H1 (cell line): ENCODE data around the gene VPS13D. TPM values are rescaled to one million over a fixed set of nuclear protein-coding genes. Genes with fewer than 3 reads are reported as not detected.

Experiments used
- CTCF ChIA-PET: fragments of 300-600 bp; sonication (Branson Sonifier 250); formaldehyde crosslinking; loops from one replicate; lab custom pipeline; 2021; ENCODE audit not compliant: partially characterized antibody; lab: Charles Lee
- POLR2A ChIA-PET: fragments of 300-600 bp; sonication (Branson Sonifier 250); formaldehyde crosslinking; loops from one replicate; lab custom pipeline; 2021; ENCODE audit warnings: inconsistent platforms; ENCODE audit not compliant: partially characterized antibody; lab: Charles Lee
- DNase-seq, 2 experiments: peaks; one replicate each; pipeline versions ENCODE4 v3.0.0 to v3.0.0-alpha.2; 2010 to 2022; ENCODE audit warnings: low spot score in 2 of 2, low read depth in 1 of 2, mixed read lengths in 1 of 2
- FAIRE-seq: peaks from 2 replicates; lab custom pipeline; 2011; peaks lifted over from hg19 to GRCh38; lab: Jason Lieb, UNC
- H2AFZ ChIP-seq: 2 replicates; pipeline ENCODE4 v1.8.1; 2012; ENCODE audit warnings: low read length, inconsistent platforms
- H2AK5ac ChIP-seq: 2 replicates; pipeline ENCODE4 v1.6.1; 2013; ENCODE audit warnings: low read depth, low read length
- H2BK120ac ChIP-seq: replicated peaks from 2 replicates; pipeline ENCODE3; 2013; ENCODE audit warnings: low read depth, low read length, inconsistent platforms
- H2BK12ac ChIP-seq: 2 replicates; pipeline ENCODE4 v1.6.1; 2013; ENCODE audit warnings: low read depth, low read length
- H2BK15ac ChIP-seq: 2 replicates; pipeline ENCODE4 v1.6.1; 2013; ENCODE audit warnings: low read length
- H2BK20ac ChIP-seq: 2 replicates; pipeline ENCODE4 v1.6.1; 2013; ENCODE audit warnings: low read length
- H2BK5ac ChIP-seq: 2 replicates; pipeline ENCODE4 v1.6.1; 2013; ENCODE audit warnings: low read depth, low read length
- H3K14ac ChIP-seq: 2 replicates; pipeline ENCODE4 v1.6.1; 2013; ENCODE audit warnings: inconsistent platforms; ENCODE audit not compliant: insufficient read length
- H3K18ac ChIP-seq: 2 replicates; pipeline ENCODE4 v1.6.1; 2013; ENCODE audit warnings: low read length; ENCODE audit errors: extremely low read depth
- H3K23ac ChIP-seq: 2 replicates; pipeline ENCODE4 v1.6.1; 2013; ENCODE audit warnings: inconsistent platforms; ENCODE audit not compliant: insufficient read length
- H3K23me2 ChIP-seq: 2 replicates; pipeline ENCODE4 v1.6.1; 2013; ENCODE audit warnings: low read depth, low read length
- H3K27ac ChIP-seq: 2 replicates; pipeline ENCODE4 v1.6.1; 2011; ENCODE audit warnings: low read depth, low read length, inconsistent platforms
- H3K27me3 ChIP-seq, 4 experiments: replicated peaks in 1 of 4; 1 replicate in 1 of 4; 2 replicates in 3 of 4; pipeline versions ENCODE4 v1.6.1 to v1.8.1; 2011 to 2013; ENCODE audit warnings: low read length in 3 of 4, mild to moderate bottlenecking in 3 of 4, inconsistent platforms in 2 of 4, mixed read lengths in 2 of 4, moderate library complexity in 1 of 4; ENCODE audit not compliant: control insufficient read depth in 3 of 4, insufficient read depth in 3 of 4; ENCODE audit errors: extremely low read depth in 1 of 4
- H3K36me3 ChIP-seq, 4 experiments: 2 replicates each; pipeline versions ENCODE4 v1.6.1 to v1.8.1; 2011 to 2013; ENCODE audit warnings: mild to moderate bottlenecking in 4 of 4, low read length in 3 of 4, moderate library complexity in 2 of 4, control low read depth in 1 of 4, inconsistent platforms in 1 of 4; ENCODE audit not compliant: insufficient read depth in 4 of 4, control insufficient read depth in 2 of 4
- H3K4ac ChIP-seq: replicated peaks from 2 replicates; pipeline ENCODE3; 2013; ENCODE audit warnings: low read length, low read depth, mixed read lengths, inconsistent platforms; ENCODE audit not compliant: insufficient read length
- H3K4me1 ChIP-seq, 4 experiments: replicated peaks in 1 of 4; 1 replicate in 1 of 4; 2 replicates in 3 of 4; pipeline versions ENCODE4 v1.6.1 to v1.8.1; 2011 to 2013; ENCODE audit warnings: low read length in 3 of 4, inconsistent platforms in 2 of 4, mixed read lengths in 1 of 4; ENCODE audit not compliant: insufficient read depth in 4 of 4, control insufficient read depth in 3 of 4
- H3K4me2 ChIP-seq, 2 experiments: 2 replicates each; pipeline versions ENCODE4 v1.6.1 to v1.8.1; 2011 to 2013; ENCODE audit warnings: low read depth in 2 of 2, low read length in 2 of 2, control low read depth in 1 of 2, inconsistent platforms in 1 of 2, mild to moderate bottlenecking in 1 of 2; ENCODE audit not compliant: insufficient read depth in 1 of 2
- H3K4me3 ChIP-seq, 4 experiments: fragments of 200-600, 300-600 bp in 1 of 4; sonication (generic), shearing (Covaris generic), sonication (Bioruptor Twin) in 1 of 4; 2 replicates each; pipeline versions ENCODE4 v1.5.1 to v1.8.1; 2011 to 2016; ENCODE audit warnings: low read length in 4 of 4, low read depth in 3 of 4, control low read depth in 2 of 4, inconsistent platforms in 2 of 4, mild to moderate bottlenecking in 2 of 4, mixed read lengths in 1 of 4, moderate library complexity in 1 of 4; ENCODE audit not compliant: insufficient read depth in 2 of 4; ENCODE audit errors: extremely low read depth in 1 of 4
- H3K56ac ChIP-seq: replicated peaks from 2 replicates; pipeline ENCODE3; 2013; ENCODE audit warnings: low read depth, mild to moderate bottlenecking, mixed read lengths, low read length, inconsistent platforms; ENCODE audit not compliant: insufficient read length
- H3K79me1 ChIP-seq: 2 replicates; pipeline ENCODE4 v1.6.1; 2013; ENCODE audit warnings: low read depth, low read length, control low read depth
- H3K79me2 ChIP-seq, 2 experiments: 2 replicates each; pipeline versions ENCODE4 v1.6.1 to v1.8.1; 2012 to 2013; ENCODE audit warnings: low read length in 2 of 2, mild to moderate bottlenecking in 2 of 2, inconsistent platforms in 1 of 2; ENCODE audit not compliant: insufficient read depth in 2 of 2, control insufficient read depth in 1 of 2
- H3K9ac ChIP-seq, 4 experiments: replicated peaks in 1 of 4; 1 replicate in 1 of 4; 2 replicates in 3 of 4; pipeline versions ENCODE4 v1.6.1 to v1.8.1; 2011 to 2013; ENCODE audit warnings: low read depth in 3 of 4, low read length in 3 of 4, control low read depth in 2 of 4, mild to moderate bottlenecking in 2 of 4, moderate library complexity in 2 of 4, inconsistent platforms in 1 of 4; ENCODE audit errors: extremely low read depth in 1 of 4
- H3K9me3 ChIP-seq, 2 experiments: 2 replicates each; pipeline versions ENCODE4 v1.6.1 to v1.8.1; 2012 to 2013; ENCODE audit warnings: mild to moderate bottlenecking in 2 of 2, moderate library complexity in 2 of 2, control low read depth in 1 of 2, inconsistent platforms in 1 of 2, low read depth in 1 of 2, low read length in 1 of 2, mixed read lengths in 1 of 2; ENCODE audit not compliant: insufficient read depth in 2 of 2
- H4K20me1 ChIP-seq, 2 experiments: replicated peaks in 1 of 2; 2 replicates each; pipeline versions ENCODE3 to v1.8.1; 2011 to 2013; ENCODE audit warnings: inconsistent platforms in 2 of 2, low read length in 2 of 2, mild to moderate bottlenecking in 1 of 2; ENCODE audit not compliant: insufficient read depth in 2 of 2, control insufficient read depth in 1 of 2
- H4K5ac ChIP-seq: 2 replicates; pipeline ENCODE4 v1.6.1; 2013; ENCODE audit warnings: low read length, low read depth, mixed read lengths, inconsistent platforms; ENCODE audit not compliant: insufficient read length
- H4K8ac ChIP-seq: 2 replicates; pipeline ENCODE4 v1.8.0; 2013; ENCODE audit warnings: mild to moderate bottlenecking, moderate library complexity, low read length, inconsistent platforms; ENCODE audit not compliant: insufficient read depth; ENCODE audit errors: extremely low read depth
- H4K91ac ChIP-seq: replicated peaks from 2 replicates; pipeline ENCODE3; 2013; ENCODE audit warnings: low read length, mixed read lengths, inconsistent platforms; ENCODE audit not compliant: insufficient read length
- BCL11A ChIP-seq, 2 experiments: IDR thresholded peaks; one replicate each; pipeline ENCODE4 v1.6.1; 2011; ENCODE audit warnings: low read depth in 2 of 2, low read length in 2 of 2, mild to moderate bottlenecking in 2 of 2
- EP300 ChIP-seq, 2 experiments: IDR thresholded peaks; 1 replicate in 1 of 2; 2 replicates in 1 of 2; pipeline ENCODE4 v1.6.1; 2011 to 2012; ENCODE audit warnings: low read depth in 2 of 2, low read length in 2 of 2, mild to moderate bottlenecking in 2 of 2, borderline replicate concordance in 1 of 2, inconsistent platforms in 1 of 2, moderate library complexity in 1 of 2
- EZH2 ChIP-seq: fragments of 200-600 bp; sonication (generic); IDR thresholded peaks from 2 replicates; pipeline ENCODE4 v1.7.1; 2012; ENCODE audit warnings: low read depth, mild to moderate bottlenecking, moderate library complexity, low read length, inconsistent platforms; ENCODE audit not compliant: severe bottlenecking
- HDAC2 ChIP-seq, 2 experiments: fragments of 300-600 bp in 1 of 2; sonication (generic) in 1 of 2; IDR thresholded peaks; 2 replicates each; pipeline ENCODE4 v1.6.1; 2011 to 2012; ENCODE audit warnings: low read depth in 2 of 2, low read length in 2 of 2, mild to moderate bottlenecking in 2 of 2, moderate library complexity in 2 of 2, borderline replicate concordance in 1 of 2, inconsistent platforms in 1 of 2
- JUND ChIP-seq: IDR thresholded peaks from 2 replicates; pipeline ENCODE4 v1.6.1; 2011; ENCODE audit warnings: mild to moderate bottlenecking, improper control_type of control experiment, low read length
- NANOG ChIP-seq: IDR thresholded peaks from 2 replicates; pipeline ENCODE4 v1.6.1; 2011; ENCODE audit warnings: low read length, low read depth, mild to moderate bottlenecking, inconsistent platforms; ENCODE audit not compliant: insufficient read depth, poor library complexity, severe bottlenecking
- POLR2A ChIP-seq, 2 experiments: IDR thresholded peaks; 1 replicate in 1 of 2; 2 replicates in 1 of 2; pipeline ENCODE4 v1.6.1; 2011; ENCODE audit warnings: low read depth in 2 of 2, low read length in 2 of 2, mild to moderate bottlenecking in 2 of 2; ENCODE audit errors: control extremely low read depth in 1 of 2
- POU5F1 ChIP-seq: IDR thresholded peaks from 2 replicates; pipeline ENCODE4 v1.6.1; 2011; ENCODE audit warnings: low read depth, mild to moderate bottlenecking, low read length, moderate library complexity
- SIRT6 ChIP-seq: IDR thresholded peaks from one replicate; pipeline ENCODE4 v1.7.1; 2012; ENCODE audit warnings: low read length, inconsistent platforms
- SP1 ChIP-seq: IDR thresholded peaks from 2 replicates; pipeline ENCODE4 v1.6.1; 2011; ENCODE audit warnings: low read depth, low read length
- SP4 ChIP-seq: IDR thresholded peaks from 2 replicates; pipeline ENCODE4 v1.6.1; 2012; ENCODE audit warnings: low read length, inconsistent platforms
- TBP ChIP-seq: IDR thresholded peaks from 2 replicates; pipeline ENCODE4 v1.6.1; 2011; ENCODE audit warnings: low read depth, low read length, improper control_type of control experiment
- YY1 ChIP-seq: IDR thresholded peaks from 2 replicates; pipeline ENCODE4 v1.6.1; 2011; ENCODE audit warnings: low read depth, mild to moderate bottlenecking, low read length
- ZNF274 ChIP-seq: IDR thresholded peaks from 2 replicates; pipeline ENCODE4 v1.7.0; 2012; ENCODE audit warnings: low read length, borderline replicate concordance; ENCODE audit errors: extremely low read depth
- WGBS, 2 experiments: shearing (Covaris generic) in 1 of 2; methylation state at CpG; one replicate each; pipeline versions ENCODE4 v1.1.6 to v1.1.7; 2013 to 2015; ENCODE audit warnings: low lambda C conversion rate in 2 of 2, mixed read lengths in 2 of 2, inconsistent platforms in 1 of 2, low coverage in 1 of 2, missing lambda C conversion rate in 1 of 2; ENCODE audit not compliant: insufficient replicate concordance in 2 of 2, insufficient coverage in 1 of 2, insufficient read length in 1 of 2; ENCODE audit errors: extremely low coverage in 1 of 2, missing lambda C conversion rate in 1 of 2; 5-methylcytosine and 5-hydroxymethylcytosine counted together
- polyA plus RNA-seq, 7 experiments: library from polyadenylated mRNA; depleted of rRNA in 3 of 7; stranded (reverse) in 5 of 7; unstranded in 2 of 7; fragments of >200 nt in 5 of 7; fragments of 200-250 nt in 2 of 7; gene quantifications; 1 replicate in 5 of 7; 2 replicates in 1 of 7; 4 replicates in 1 of 7; pipeline versions ENCODE4 v1.2.1 to v1.2.3, GENCODE V29; 2011 to 2013; ENCODE audit warnings: missing spikeins in 2 of 7, mixed read lengths in 2 of 7
- total RNA-seq: library from RNA; stranded (reverse); fragmentation: NEBNext Ultra II Directional; extraction: Animal tissue kit (Norgen Biotek cat#: 25700); gene quantifications from 2 replicates; pipeline ENCODE4 v1.2.1, GENCODE V29; 2021

VPS13D gene
- total and polyA plus RNA-seq, 2 of the 8 experiments (the other 6 are each of a cell fraction or from before 2014, with no cell fraction given), result 10.9 to 31.2 TPM

GRCh38 chr1:12316331-12316730 lies 86.5 kb downstream of the VPS13D start:
- Histone ChIP-seq H2BK20ac (no peak overlapping the region), H4K8ac (no peak overlapping the region), H4K20me1 (no peaks in the 10 kb centered on the region), H3K4me3 (no peak overlapping the region), H3K27ac (no peak overlapping the region), H3K4me2 (no peak overlapping the region), H3K14ac (no peak overlapping the region), H2AK5ac (no peak overlapping the region), H4K91ac (no peak overlapping the region), H3K18ac (no peak overlapping the region), H2AFZ (no peak overlapping the region), H2BK15ac (no peak overlapping the region), H3K79me1 (no peaks in the 10 kb centered on the region), H3K36me3 (peaks cover 3 to 25% (median 19%) of the 10 kb centered on the region in 4 experiments), H3K79me2 (no peaks in the 10 kb centered on the region), H3K27me3 (no peaks in the 10 kb centered on the region), H2BK5ac (no peak overlapping the region), H3K56ac (no peak overlapping the region), H3K23ac (no peak overlapping the region), H3K9ac (no peak overlapping the region), H3K4me1 (peaks cover 0 to 6% (median 0%) of the 10 kb centered on the region in 4 experiments; a peak in 1 of 7 replicates), H3K4ac (no peak overlapping the region), H2BK120ac (no peak overlapping the region), H4K5ac (no peak overlapping the region), H3K9me3 (no peaks in the 10 kb centered on the region), H3K23me2 (no peaks in the 10 kb centered on the region), H2BK12ac (no peak overlapping the region)
- FAIRE-seq, result no peak
- DNase-seq, result no peak
- ChIA-PET POLR2A (no interaction called here), CTCF (interaction anchor here (1.6 kb wide), 1 partner anchor 304 kb away, joined by 3 read pairs; no protein-coding TSS in a partner anchor)
- 87% methylated on average over 2 of the region's 2 CpGs; no CpG with 5 or more reads in 1 of the 2 experiments for WGBS, 2 experiments
- TF ChIP-seq ZNF274 (no peak), POU5F1 (no peak), EP300 (IDR thresholded peaks at IDR 0.05; ENCODE audit: borderline replicate concordance in 1 of 2, low read depth in 2 of 2, low read length in 2 of 2) (no peak), EZH2 (no peak), YY1 (no peak), HDAC2 (IDR thresholded peaks at IDR 0.05; ENCODE audit: borderline replicate concordance in 1 of 2, low read depth in 2 of 2, low read length in 2 of 2) (no peak), TBP (no peak), JUND (no peak), SP1 (no peak), NANOG (no peak), POLR2A (IDR thresholded peaks at IDR 0.05; ENCODE audit: control extremely low read depth in 1 of 2, low read depth in 2 of 2, low read length in 2 of 2) (no peak), BCL11A (IDR thresholded peaks at IDR 0.05; ENCODE audit: low read depth in 2 of 2, low read length in 2 of 2) (no peak), SIRT6 (no peak), SP4 (no peak)
